Measurements from ENCODE around the gene MEGF10. TPM values are rescaled to one million over a fixed set of nuclear protein-coding genes. Genes with fewer than 3 reads are reported as not detected.

The MEGF10 gene
- total RNA-seq, 1 experiment from 2014 or later = not detected

- Histone ChIP-seq H3K36me3 (ENCODE audit: low read depth) (no peaks in the 10 kb centered on the region), H2AFZ (no peak overlapping the region), H3F3A (ENCODE audit: insufficient read depth, low read depth) (no peaks in the 10 kb centered on the region), H3K9me2 (ENCODE audit: insufficient read depth) (no peaks in the 10 kb centered on the region), H4K20me1 (ENCODE audit: insufficient read depth) (no peaks in the 10 kb centered on the region), H3K79me2 (ENCODE audit: low read depth) (no peaks in the 10 kb centered on the region), H3K4me1 (replicated peaks; ENCODE audit: insufficient read depth) (no peaks in the 10 kb centered on the region), H3K4me3 (no peak overlapping the region), H3K9me3 (ENCODE audit: insufficient read depth, low read depth) (no peaks in the 10 kb centered on the region), H3K27ac (no peak overlapping the region), H3K4me2 (no peak overlapping the region), H3K27me3 (ENCODE audit: insufficient read depth, low read depth) (no peaks in the 10 kb centered on the region)
- intact Hi-C loops (cut with micrococcal nuclease; ENCODE audit: unreplicated experiment) = no loop called here
- ChIA-PET CTCF (no interaction called here), POLR2A (ENCODE audit: unreplicated experiment) (no interaction called here)
- no peak for DNase-seq
- no peak for TF ChIP-seq CTCF (conservative IDR thresholded peaks at IDR 0.05)
- no peak for TF ChIP-seq EZH2 (IDR thresholded peaks at IDR 0.05; ENCODE audit: low read depth)
- BruUV-seq (replicated peaks) = no TSS peak
These were observed 130.2 kb downstream of the MEGF10 start for GRCh38 chr5:127420758-127421157.

- H3K27me3 ChIP-seq (ENCODE audit: insufficient read depth, low read depth) = no peaks in the 10 kb centered on the region
- no peak for DNase-seq
- H4K20me1 ChIP-seq (ENCODE audit: insufficient read depth) = no peaks in the 10 kb centered on the region
- H3K36me3 ChIP-seq (ENCODE audit: low read depth) = no peaks in the 10 kb centered on the region
- H3K4me2 ChIP-seq = no peak overlapping the region
- no TSS peak for BruUV-seq (replicated peaks)
- no peaks in the 10 kb centered on the region for H3K9me2 ChIP-seq (ENCODE audit: insufficient read depth)
- no peak overlapping the region for H3K4me3 ChIP-seq
- no peak overlapping the region for H3K27ac ChIP-seq
- no peaks in the 10 kb centered on the region for H3K4me1 ChIP-seq (replicated peaks; ENCODE audit: insufficient read depth)
- TF ChIP-seq EZH2 (IDR thresholded peaks at IDR 0.05; ENCODE audit: low read depth) (no peak), CTCF (conservative IDR thresholded peaks at IDR 0.05) (no peak)
- H2AFZ ChIP-seq = no peak overlapping the region
- H3F3A ChIP-seq (ENCODE audit: insufficient read depth, low read depth) = no peaks in the 10 kb centered on the region
- no peaks in the 10 kb centered on the region for H3K79me2 ChIP-seq (ENCODE audit: low read depth)
- H3K9me3 ChIP-seq (ENCODE audit: insufficient read depth, low read depth) = no peaks in the 10 kb centered on the region
- CTCF ChIA-PET = no interaction called here
- POLR2A ChIA-PET (ENCODE audit: unreplicated experiment) = no interaction called here
- intact Hi-C loops (cut with micrococcal nuclease; ENCODE audit: unreplicated experiment) = no loop called here
These were observed 130.9 kb downstream of the MEGF10 start for GRCh38 chr5:127421471-127421870.

DNA sequence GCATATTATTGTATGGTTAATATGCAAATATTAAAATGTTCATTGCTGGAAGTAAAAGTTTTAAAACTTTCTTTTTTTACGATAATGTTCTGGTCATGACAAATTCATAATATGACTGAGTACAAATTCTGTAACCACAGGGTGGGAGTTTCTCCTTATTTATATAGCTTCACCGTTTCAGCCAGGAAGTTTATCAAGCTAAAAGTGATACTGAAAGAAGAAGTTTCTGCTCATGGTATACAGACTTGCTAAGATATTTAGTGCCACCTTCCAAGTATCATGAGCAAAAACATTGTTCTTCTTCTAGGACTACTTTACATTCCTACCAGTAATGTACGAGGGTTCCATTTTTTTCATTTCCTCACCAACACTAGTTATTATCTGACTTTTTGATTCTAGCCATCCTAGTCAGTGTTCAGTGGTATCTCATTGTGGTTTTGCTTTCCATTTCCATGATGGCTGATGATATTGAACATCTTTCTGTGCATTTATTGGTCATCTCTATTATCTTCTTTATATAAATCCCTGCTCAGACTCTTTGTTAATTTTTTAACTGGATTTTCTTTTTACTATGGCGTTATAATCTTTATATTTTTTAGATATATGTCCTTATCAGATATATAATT, 132.7 kb downstream of the MEGF10 start:
- no peaks in the 10 kb centered on the region for H3K27me3 ChIP-seq (ENCODE audit: insufficient read depth, low read depth)
- H3K9me3 ChIP-seq (ENCODE audit: insufficient read depth, low read depth) = no peaks in the 10 kb centered on the region
- no peak overlapping the region for H3K27ac ChIP-seq
- H3K4me1 ChIP-seq (replicated peaks; ENCODE audit: insufficient read depth) = no peaks in the 10 kb centered on the region
- H3F3A ChIP-seq (ENCODE audit: insufficient read depth, low read depth) = no peaks in the 10 kb centered on the region
- CTCF ChIA-PET = no interaction called here
- no peak overlapping the region for H3K4me3 ChIP-seq
- H3K36me3 ChIP-seq (ENCODE audit: low read depth) = no peaks in the 10 kb centered on the region
- POLR2A ChIA-PET (ENCODE audit: unreplicated experiment) = no interaction called here
- no peaks in the 10 kb centered on the region for H3K79me2 ChIP-seq (ENCODE audit: low read depth)
- H3K9me2 ChIP-seq (ENCODE audit: insufficient read depth) = no peaks in the 10 kb centered on the region
- no peak overlapping the region for H3K4me2 ChIP-seq
- BruUV-seq (replicated peaks) = no TSS peak
- TF ChIP-seq CTCF (conservative IDR thresholded peaks at IDR 0.05) = no peak
- TF ChIP-seq EZH2 (IDR thresholded peaks at IDR 0.05; ENCODE audit: low read depth) = no peak
- H4K20me1 ChIP-seq (ENCODE audit: insufficient read depth) = no peaks in the 10 kb centered on the region
- intact Hi-C loops (cut with micrococcal nuclease; ENCODE audit: unreplicated experiment) = no loop called here
- no peak for DNase-seq
- H2AFZ ChIP-seq = no peak overlapping the region

Measured in PC-9 (cell line).